IMR-90 (cell line): ENCODE data around the gene JAKMIP1. TPM values are rescaled to one million over a fixed set of nuclear protein-coding genes. Genes with fewer than 3 reads are reported as not detected.

Experiments used
- ATAC-seq: fragments of 200-7000 bp; cut with Tn5 transposase; 2 replicates; pipeline ENCODE4 v1.9.1; 2020; ENCODE audit warnings: low read depth, mild to moderate bottlenecking, moderate library complexity
- BruUV-seq: library from RNA; stranded (reverse); fragments of 400-500 nt; replicated peaks from 2 replicates; lab custom pipeline; 2021; lab: Mats Ljungman, UMichigan
- CTCF ChIA-PET: fragments of 300-600 bp; formaldehyde crosslinking; extraction: SDS; loops from one replicate; lab custom pipeline; 2021; ENCODE audit warnings: antibody characterized with exemption; lab: Yijun Ruan, JAX
- POLR2A ChIA-PET: fragments of 300-600 bp; sonication (Branson Sonifier 250); formaldehyde crosslinking; loops from one replicate; lab custom pipeline; 2022; ENCODE audit warnings: antibody characterized with exemption; ENCODE audit not compliant: unreplicated experiment; lab: Charles Lee
- DNase-seq: peaks from one replicate; pipeline ENCODE4 v3.0.0; 2013
- H2AFZ ChIP-seq: replicated peaks from 2 replicates; pipeline ENCODE3; 2013; ENCODE audit warnings: low read length, mild to moderate bottlenecking; ENCODE audit not compliant: poor library complexity
- H2AK5ac ChIP-seq: 2 replicates; pipeline ENCODE4 v1.6.1; 2013; ENCODE audit warnings: low read depth, low read length, inconsistent platforms
- H2AK9ac ChIP-seq: replicated peaks from 2 replicates; pipeline ENCODE3; 2013; ENCODE audit warnings: mild to moderate bottlenecking, low read depth, low read length, moderate library complexity; ENCODE audit not compliant: poor library complexity
- H2BK120ac ChIP-seq: 2 replicates; pipeline ENCODE4 v1.6.1; 2013; ENCODE audit warnings: low read depth, low read length, inconsistent platforms
- H2BK15ac ChIP-seq: 3 replicates; pipeline ENCODE4 v1.6.1; 2013; ENCODE audit warnings: low read depth, low read length, inconsistent platforms
- H2BK20ac ChIP-seq: 2 replicates; pipeline ENCODE4 v1.6.1; 2013; ENCODE audit warnings: low read depth, mild to moderate bottlenecking, inconsistent platforms, low read length, moderate library complexity
- H2BK5ac ChIP-seq: 2 replicates; pipeline ENCODE4 v1.6.1; 2013; ENCODE audit warnings: mild to moderate bottlenecking, low read depth, low read length, inconsistent platforms; ENCODE audit not compliant: poor library complexity, severe bottlenecking
- H3K14ac ChIP-seq: replicated peaks from 2 replicates; pipeline ENCODE4 v1.6.1; 2013; ENCODE audit warnings: low read depth, low read length, inconsistent platforms
- H3K18ac ChIP-seq: 2 replicates; pipeline ENCODE4 v1.6.1; 2013; ENCODE audit warnings: low read depth, low read length, control low read depth
- H3K23ac ChIP-seq: 2 replicates; pipeline ENCODE4 v1.6.1; 2013; ENCODE audit warnings: low read depth, low read length, inconsistent platforms
- H3K27ac ChIP-seq: 2 replicates; pipeline ENCODE4 v1.5.1; 2013; ENCODE audit warnings: mild to moderate bottlenecking, control low read depth, low read length; ENCODE audit not compliant: insufficient read depth
- H3K27me3 ChIP-seq: 2 replicates; pipeline ENCODE4 v1.6.1; 2013; ENCODE audit warnings: low read length; ENCODE audit not compliant: control insufficient read depth, insufficient read depth
- H3K36me3 ChIP-seq: 2 replicates; pipeline ENCODE4 v1.6.1; 2013; ENCODE audit warnings: low read length, mixed read lengths; ENCODE audit not compliant: control insufficient read depth, insufficient read depth
- H3K4ac ChIP-seq: 2 replicates; pipeline ENCODE4 v1.6.1; 2013; ENCODE audit warnings: low read depth, low read length, inconsistent platforms
- H3K4me1 ChIP-seq: 2 replicates; pipeline ENCODE4 v1.6.1; 2013; ENCODE audit warnings: low read length, mixed read lengths; ENCODE audit not compliant: control insufficient read depth, insufficient read depth
- H3K4me2 ChIP-seq: 2 replicates; pipeline ENCODE4 v1.6.1; 2013; ENCODE audit warnings: low read depth, mild to moderate bottlenecking, control low read depth, low read length, moderate library complexity
- H3K4me3 ChIP-seq: 2 replicates; pipeline ENCODE4 v1.5.1; 2013; ENCODE audit warnings: low read depth, mild to moderate bottlenecking, control low read depth, low read length, moderate library complexity; ENCODE audit not compliant: insufficient read depth
- H3K56ac ChIP-seq: 2 replicates; pipeline ENCODE4 v1.6.1; 2013; ENCODE audit warnings: low read length, inconsistent platforms; ENCODE audit not compliant: insufficient read depth; ENCODE audit errors: extremely low read depth
- H3K79me1 ChIP-seq, 2 experiments: 2 replicates each; pipeline ENCODE4 v1.6.1; 2013; ENCODE audit warnings: low read length in 2 of 2, inconsistent platforms in 1 of 2, low read depth in 1 of 2
- H3K9ac ChIP-seq: 2 replicates; pipeline ENCODE4 v1.6.1; 2013; ENCODE audit warnings: low read depth, low read length, control low read depth
- H3K9me1 ChIP-seq: 2 replicates; pipeline ENCODE4 v1.6.1; 2013; ENCODE audit warnings: low read length, inconsistent platforms; ENCODE audit not compliant: insufficient read depth
- H3K9me3 ChIP-seq: 2 replicates; pipeline ENCODE4 v1.6.1; 2013; ENCODE audit warnings: low read length; ENCODE audit not compliant: control insufficient read depth, insufficient read depth
- H4K20me1 ChIP-seq: 2 replicates; pipeline ENCODE4 v1.6.1; 2013; ENCODE audit warnings: low read length, inconsistent platforms; ENCODE audit not compliant: insufficient read depth
- H4K5ac ChIP-seq: 2 replicates; pipeline ENCODE4 v1.6.1; 2013; ENCODE audit warnings: mild to moderate bottlenecking, low read depth, low read length, control low read depth
- H4K8ac ChIP-seq, 2 experiments: 2 replicates each; pipeline ENCODE4 v1.6.1; 2013; ENCODE audit warnings: low read depth in 2 of 2, low read length in 2 of 2, control low read depth in 1 of 2, inconsistent platforms in 1 of 2
- H4K91ac ChIP-seq: 2 replicates; pipeline ENCODE4 v1.6.1; 2013; ENCODE audit warnings: low read depth, low read length, inconsistent platforms; ENCODE audit not compliant: insufficient read depth
- BHLHE40 ChIP-seq: fragments of 150-350 bp; IDR thresholded peaks from 2 replicates; pipeline ENCODE4 v1.6.1; 2016; ENCODE audit warnings: mild to moderate bottlenecking, low read depth, low read length
- CEBPB ChIP-seq: IDR thresholded peaks from 2 replicates; pipeline ENCODE4 v1.6.1; 2012; ENCODE audit warnings: low read depth, low read length, improper control_type of control experiment
- CHD1 ChIP-seq: IDR thresholded peaks from 2 replicates; pipeline ENCODE4 v1.6.1; 2012; ENCODE audit warnings: low read depth, low read length, improper control_type of control experiment
- FOS ChIP-seq: fragments of 150-350 bp; IDR thresholded peaks from 2 replicates; pipeline ENCODE4 v1.6.1; 2016; ENCODE audit warnings: low read depth, low read length
- MAZ ChIP-seq: IDR thresholded peaks from 2 replicates; pipeline ENCODE4 v1.6.1; 2012; ENCODE audit warnings: low read depth, mild to moderate bottlenecking, low read length, improper control_type of control experiment, moderate library complexity, borderline replicate concordance
- MXI1 ChIP-seq: IDR thresholded peaks from 2 replicates; pipeline ENCODE4 v1.6.1; 2012; ENCODE audit warnings: low read depth, mild to moderate bottlenecking, low read length, moderate library complexity, borderline replicate concordance
- NFE2L2 ChIP-seq: fragments of 150-350 bp; IDR thresholded peaks from 2 replicates; pipeline ENCODE4 v1.6.1; 2016; ENCODE audit warnings: low read depth, mild to moderate bottlenecking, low read length
- POLR2A ChIP-seq: IDR thresholded peaks from 2 replicates; pipeline ENCODE4 v1.6.1; 2012; ENCODE audit warnings: mild to moderate bottlenecking, low read depth, low read length
- RAD21 ChIP-seq: IDR thresholded peaks from 2 replicates; pipeline ENCODE4 v1.6.1; 2012; ENCODE audit warnings: low read length, improper control_type of control experiment
- RCOR1 ChIP-seq: IDR thresholded peaks from 2 replicates; pipeline ENCODE4 v1.6.1; 2012; ENCODE audit warnings: mild to moderate bottlenecking, low read length, improper control_type of control experiment; ENCODE audit not compliant: insufficient replicate concordance
- RFX5 ChIP-seq: IDR thresholded peaks from 2 replicates; pipeline ENCODE4 v1.8.0; 2012; ENCODE audit warnings: low read depth, mild to moderate bottlenecking, low read length, moderate library complexity
- SMC3 ChIP-seq: fragments of 150-350 bp; IDR thresholded peaks from 2 replicates; pipeline ENCODE4 v1.6.1; 2016; ENCODE audit warnings: low read depth, mild to moderate bottlenecking, antibody characterized with exemption, low read length, moderate library complexity
- WGBS, 2 experiments: methylation state at CpG; one replicate each; pipeline versions ENCODE4 v1.1.5 to v1.1.7; 2013; ENCODE audit warnings: missing lambda C conversion rate in 2 of 2; ENCODE audit not compliant: insufficient read length in 1 of 2; ENCODE audit errors: extremely low coverage in 2 of 2; 5-methylcytosine and 5-hydroxymethylcytosine counted together
- dilution Hi-C: fragments of 300-500 bp; cut with HindIII; formaldehyde crosslinking; loops from one replicate; pipeline ENCODE4 v1.14.3; 2018; ENCODE audit warnings: low sequenced_read_pairs; ENCODE audit not compliant: unreplicated experiment
- in situ Hi-C: fragments of 300-500 bp; cut with MboI; formaldehyde crosslinking; loops from 3 replicates; pipeline ENCODE4 v1.14.3; 2019; ENCODE audit warnings: low sequenced_read_pairs, inconsistent platforms, mixed read lengths
- intact Hi-C: fragments of 100-400 bp; cut with micrococcal nuclease; formaldehyde crosslinking; loops from 2 replicates; pipeline ENCODE4 v1.10.0; 2022
- polyA plus RNA-seq, 3 experiments: library from polyadenylated mRNA; depleted of rRNA; stranded (reverse); fragments of >200 nt; gene quantifications; 2 replicates each; pipeline ENCODE4 v1.2.3, GENCODE V29; 2012; ENCODE audit warnings: low replicate concordance in 1 of 3
- total RNA-seq: library from RNA; depleted of rRNA; stranded (reverse); fragments of >200 nt; gene quantifications from 2 replicates; pipeline ENCODE4 v1.2.3, GENCODE V29; 2012
- TF ChIP-seq, protein P1 (sequence below): fragments of 150-350 bp; IDR thresholded peaks from 2 replicates; pipeline ENCODE4 v1.6.1; 2016; ENCODE audit warnings: low read depth, mild to moderate bottlenecking, low read length, moderate library complexity, borderline replicate concordance
- TF ChIP-seq, protein P2 (sequence below): fragments of 150-350 bp; IDR thresholded peaks from 2 replicates; pipeline ENCODE4 v1.6.1; 2017; ENCODE audit warnings: mild to moderate bottlenecking, antibody characterized with exemption, low read length, low read depth
- TF ChIP-seq, protein P3 (sequence below): conservative IDR thresholded peaks from 2 replicates; pipeline ENCODE4 v1.5.1; 2012; ENCODE audit warnings: mild to moderate bottlenecking, low read depth, low read length, improper control_type of control experiment

JAKMIP1 gene
- total and polyA plus RNA-seq, 2 of the 4 experiments (the other 2 are of a cell fraction), result not detected

DNA sequence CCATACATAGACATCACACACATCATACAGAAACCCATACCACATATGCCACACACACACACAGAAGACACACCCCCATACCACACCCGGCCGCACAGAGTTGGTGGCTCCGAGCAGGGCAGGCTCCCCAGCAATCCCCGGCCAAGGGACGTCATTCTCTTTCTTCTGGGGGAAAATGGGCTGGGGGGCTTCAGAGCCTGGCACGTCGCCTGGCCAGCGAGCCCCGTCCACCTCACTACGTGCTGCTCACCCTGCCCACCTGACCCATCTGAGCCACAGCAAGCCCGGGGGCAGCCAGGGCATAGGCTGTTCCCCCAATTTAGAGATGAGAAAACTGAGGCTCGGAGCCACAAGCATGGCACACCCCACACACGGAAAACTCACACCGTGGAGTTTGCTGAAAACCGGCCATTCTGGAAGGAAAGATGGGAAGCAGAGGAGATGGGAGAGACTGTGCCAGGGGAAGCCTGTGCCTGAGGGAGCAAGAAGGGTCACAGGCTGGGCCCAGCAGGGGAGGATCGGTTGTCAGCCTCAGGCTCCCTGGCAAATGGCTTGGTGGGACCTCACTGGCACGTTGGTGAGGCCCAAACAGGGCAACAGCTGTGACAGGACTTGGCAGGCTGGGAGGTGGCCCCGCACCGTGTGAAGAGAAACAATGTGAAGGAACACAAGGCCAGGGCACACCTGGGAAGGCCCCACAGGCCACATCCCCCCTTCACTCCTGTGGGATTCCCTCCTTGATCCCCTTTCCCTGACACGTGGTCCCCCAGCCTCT, 73.2 kb downstream of the JAKMIP1 start:
- ATAC-seq (no peak), DNase-seq (no peak)
- Histone ChIP-seq H3K27me3 (no peaks in the 10 kb centered on the region), H3K9ac (no peak overlapping the region), H3K79me1 (no peaks in the 10 kb centered on the region), H3K4ac (no peak overlapping the region), H3K14ac (no peak overlapping the region), H4K5ac (no peak overlapping the region), H3K4me2 (no peak overlapping the region), H4K8ac (no peak overlapping the region), H3K18ac (no peak overlapping the region), H3K9me1 (no peaks in the 10 kb centered on the region), H2BK20ac (no peak overlapping the region), H2AFZ (peak overlapping the region; percentile 43), H3K36me3 (no peaks in the 10 kb centered on the region), H3K4me3 (no peak overlapping the region), H3K4me1 (no peaks in the 10 kb centered on the region), H3K9me3 (peaks cover 13% of the 10 kb centered on the region; the same call in 1 of the 2 replicates), H2BK15ac (no peak overlapping the region), H2BK120ac (no peak overlapping the region), H2AK9ac (no peak overlapping the region), H2BK5ac (peak overlapping the region; percentile 73), H3K56ac (no peak overlapping the region), H4K91ac (no peak overlapping the region), H4K20me1 (no peaks in the 10 kb centered on the region), H3K27ac (no peak overlapping the region), H3K23ac (no peak overlapping the region), H2AK5ac (no peak overlapping the region)
- BruUV-seq, result no TSS peak
- dilution Hi-C loops (no loop called here), intact Hi-C loops (no loop called here), in situ Hi-C loops (loop anchor here (25.0 kb wide), 1 partner anchor 90 kb away; no protein-coding TSS in a partner anchor)
- WGBS, 2 experiments, result 73% methylated on average over 3 of the region's 20 CpGs; no CpG with 5 or more reads in 1 of the 2 experiments
- POLR2A ChIA-PET, result no interaction called here
- CTCF ChIA-PET, result no interaction called here
- TF ChIP-seq BHLHE40 (no peak), NFE2L2 (no peak), RCOR1 (no peak), RFX5 (no peak), RAD21 (no peak), CHD1 (no peak), MAZ (no peak), POLR2A (no peak), SMC3 (no peak), CEBPB (no peak), FOS (no peak), MXI1 (no peak)
- TF ChIP-seq, protein P1, sequence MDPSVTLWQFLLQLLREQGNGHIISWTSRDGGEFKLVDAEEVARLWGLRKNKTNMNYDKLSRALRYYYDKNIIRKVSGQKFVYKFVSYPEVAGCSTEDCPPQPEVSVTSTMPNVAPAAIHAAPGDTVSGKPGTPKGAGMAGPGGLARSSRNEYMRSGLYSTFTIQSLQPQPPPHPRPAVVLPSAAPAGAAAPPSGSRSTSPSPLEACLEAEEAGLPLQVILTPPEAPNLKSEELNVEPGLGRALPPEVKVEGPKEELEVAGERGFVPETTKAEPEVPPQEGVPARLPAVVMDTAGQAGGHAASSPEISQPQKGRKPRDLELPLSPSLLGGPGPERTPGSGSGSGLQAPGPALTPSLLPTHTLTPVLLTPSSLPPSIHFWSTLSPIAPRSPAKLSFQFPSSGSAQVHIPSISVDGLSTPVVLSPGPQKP, result no peak
- TF ChIP-seq, protein P2, sequence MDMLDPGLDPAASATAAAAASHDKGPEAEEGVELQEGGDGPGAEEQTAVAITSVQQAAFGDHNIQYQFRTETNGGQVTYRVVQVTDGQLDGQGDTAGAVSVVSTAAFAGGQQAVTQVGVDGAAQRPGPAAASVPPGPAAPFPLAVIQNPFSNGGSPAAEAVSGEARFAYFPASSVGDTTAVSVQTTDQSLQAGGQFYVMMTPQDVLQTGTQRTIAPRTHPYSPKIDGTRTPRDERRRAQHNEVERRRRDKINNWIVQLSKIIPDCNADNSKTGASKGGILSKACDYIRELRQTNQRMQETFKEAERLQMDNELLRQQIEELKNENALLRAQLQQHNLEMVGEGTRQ, result no peak
- TF ChIP-seq, protein P3, sequence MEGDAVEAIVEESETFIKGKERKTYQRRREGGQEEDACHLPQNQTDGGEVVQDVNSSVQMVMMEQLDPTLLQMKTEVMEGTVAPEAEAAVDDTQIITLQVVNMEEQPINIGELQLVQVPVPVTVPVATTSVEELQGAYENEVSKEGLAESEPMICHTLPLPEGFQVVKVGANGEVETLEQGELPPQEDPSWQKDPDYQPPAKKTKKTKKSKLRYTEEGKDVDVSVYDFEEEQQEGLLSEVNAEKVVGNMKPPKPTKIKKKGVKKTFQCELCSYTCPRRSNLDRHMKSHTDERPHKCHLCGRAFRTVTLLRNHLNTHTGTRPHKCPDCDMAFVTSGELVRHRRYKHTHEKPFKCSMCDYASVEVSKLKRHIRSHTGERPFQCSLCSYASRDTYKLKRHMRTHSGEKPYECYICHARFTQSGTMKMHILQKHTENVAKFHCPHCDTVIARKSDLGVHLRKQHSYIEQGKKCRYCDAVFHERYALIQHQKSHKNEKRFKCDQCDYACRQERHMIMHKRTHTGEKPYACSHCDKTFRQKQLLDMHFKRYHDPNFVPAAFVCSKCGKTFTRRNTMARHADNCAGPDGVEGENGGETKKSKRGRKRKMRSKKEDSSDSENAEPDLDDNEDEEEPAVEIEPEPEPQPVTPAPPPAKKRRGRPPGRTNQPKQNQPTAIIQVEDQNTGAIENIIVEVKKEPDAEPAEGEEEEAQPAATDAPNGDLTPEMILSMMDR, result no peak
